ENCODE results near the gene MAZ. TPM values are rescaled to one million over a fixed set of nuclear protein-coding genes. Genes with fewer than 3 reads are reported as not detected.

The MAZ gene
- total RNA-seq, 3 donors from 2014 or later (not counting 1 experiment from before 2014, with no cell fraction given): 234 to 265 (median 252) TPM

DNA sequence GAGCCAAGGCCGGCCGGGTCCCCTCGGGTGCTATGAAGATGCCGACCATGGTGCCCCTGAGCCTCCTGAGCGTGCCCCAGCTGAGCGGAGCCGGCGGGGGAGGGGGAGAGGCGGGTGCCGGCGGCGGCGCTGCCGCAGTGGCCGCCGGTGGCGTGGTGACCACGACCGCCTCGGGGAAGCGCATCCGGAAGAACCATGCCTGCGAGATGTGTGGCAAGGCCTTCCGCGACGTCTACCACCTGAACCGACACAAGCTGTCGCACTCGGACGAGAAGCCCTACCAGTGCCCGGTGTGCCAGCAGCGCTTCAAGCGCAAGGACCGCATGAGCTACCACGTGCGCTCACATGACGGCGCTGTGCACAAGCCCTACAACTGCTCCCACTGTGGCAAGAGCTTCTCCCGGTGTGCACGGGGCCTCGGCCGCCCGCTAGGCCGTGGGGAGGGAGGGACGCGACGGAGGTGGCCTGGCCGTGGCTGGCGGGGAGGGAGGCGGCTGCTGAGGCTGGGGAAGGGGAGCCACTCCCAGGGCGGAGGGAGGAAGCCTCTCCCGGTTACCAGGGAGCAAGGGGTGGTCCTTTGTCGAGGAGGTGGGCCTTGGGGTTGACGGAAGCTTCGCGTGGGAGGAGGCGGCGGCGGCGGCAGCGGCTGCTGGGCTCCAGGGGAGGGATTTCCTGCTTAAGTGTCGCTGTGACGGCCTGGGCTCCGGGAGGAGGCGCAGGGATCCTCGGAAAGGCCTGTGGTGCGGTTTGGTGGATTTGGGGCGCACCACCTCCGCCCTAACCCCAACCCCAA lies 1.3 kb downstream of the MAZ start:
- intact Hi-C loops (cut with micrococcal nuclease): loop anchor here (1.0 to 5.0 kb wide), 4 partner anchors 9 to 565 kb away; partner anchors contain the start of genes MYL11, PAGR1, TAOK2 and TBC1D10B
- ATAC-seq (peak; percentile 36 to 59 (median 57)), DNase-seq (peak; percentile 85 to 96)
- under 1% methylated on average over 69 of the region's 69 CpGs for WGBS (ENCODE audit: insufficient coverage)
- no peaks in the 10 kb centered on the region for H3K36me3 Mint-ChIP-seq
- H3K4me3 Mint-ChIP-seq: peak overlapping the region; percentile 86
- Histone ChIP-seq H3K36me3 (ENCODE audit: control insufficient read depth, insufficient read depth, low read length) (peaks cover 20% of the 10 kb centered on the region), H3K4me3 (ENCODE audit: low read length) (peak overlapping the region; percentile 43), H3K4me1 (ENCODE audit: control insufficient read depth, insufficient read depth, low read length) (peaks cover 65% of the 10 kb centered on the region), H3K9me3 (ENCODE audit: control insufficient read depth, insufficient read depth, low read length) (no peaks in the 10 kb centered on the region), H3K27me3 (ENCODE audit: control insufficient read depth, insufficient read depth, low read length) (no peaks in the 10 kb centered on the region), H3K27ac (ENCODE audit: low read length) (peak overlapping the region; percentile 94)
- TF ChIP-seq, protein P1, sequence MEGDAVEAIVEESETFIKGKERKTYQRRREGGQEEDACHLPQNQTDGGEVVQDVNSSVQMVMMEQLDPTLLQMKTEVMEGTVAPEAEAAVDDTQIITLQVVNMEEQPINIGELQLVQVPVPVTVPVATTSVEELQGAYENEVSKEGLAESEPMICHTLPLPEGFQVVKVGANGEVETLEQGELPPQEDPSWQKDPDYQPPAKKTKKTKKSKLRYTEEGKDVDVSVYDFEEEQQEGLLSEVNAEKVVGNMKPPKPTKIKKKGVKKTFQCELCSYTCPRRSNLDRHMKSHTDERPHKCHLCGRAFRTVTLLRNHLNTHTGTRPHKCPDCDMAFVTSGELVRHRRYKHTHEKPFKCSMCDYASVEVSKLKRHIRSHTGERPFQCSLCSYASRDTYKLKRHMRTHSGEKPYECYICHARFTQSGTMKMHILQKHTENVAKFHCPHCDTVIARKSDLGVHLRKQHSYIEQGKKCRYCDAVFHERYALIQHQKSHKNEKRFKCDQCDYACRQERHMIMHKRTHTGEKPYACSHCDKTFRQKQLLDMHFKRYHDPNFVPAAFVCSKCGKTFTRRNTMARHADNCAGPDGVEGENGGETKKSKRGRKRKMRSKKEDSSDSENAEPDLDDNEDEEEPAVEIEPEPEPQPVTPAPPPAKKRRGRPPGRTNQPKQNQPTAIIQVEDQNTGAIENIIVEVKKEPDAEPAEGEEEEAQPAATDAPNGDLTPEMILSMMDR (IDR thresholded peaks at IDR 0.05): peak; percentile 37
- H3K4me1 Mint-ChIP-seq: peaks cover 45 to 61% of the 10 kb centered on the region in 2 donors
- peak overlapping the region; percentile 93 for H3K27ac Mint-ChIP-seq
- no peaks in the 10 kb centered on the region for H3K9me3 Mint-ChIP-seq
- no peaks in the 10 kb centered on the region for H3K27me3 Mint-ChIP-seq (ENCODE audit: low read depth in 2 of 2)

DNA sequence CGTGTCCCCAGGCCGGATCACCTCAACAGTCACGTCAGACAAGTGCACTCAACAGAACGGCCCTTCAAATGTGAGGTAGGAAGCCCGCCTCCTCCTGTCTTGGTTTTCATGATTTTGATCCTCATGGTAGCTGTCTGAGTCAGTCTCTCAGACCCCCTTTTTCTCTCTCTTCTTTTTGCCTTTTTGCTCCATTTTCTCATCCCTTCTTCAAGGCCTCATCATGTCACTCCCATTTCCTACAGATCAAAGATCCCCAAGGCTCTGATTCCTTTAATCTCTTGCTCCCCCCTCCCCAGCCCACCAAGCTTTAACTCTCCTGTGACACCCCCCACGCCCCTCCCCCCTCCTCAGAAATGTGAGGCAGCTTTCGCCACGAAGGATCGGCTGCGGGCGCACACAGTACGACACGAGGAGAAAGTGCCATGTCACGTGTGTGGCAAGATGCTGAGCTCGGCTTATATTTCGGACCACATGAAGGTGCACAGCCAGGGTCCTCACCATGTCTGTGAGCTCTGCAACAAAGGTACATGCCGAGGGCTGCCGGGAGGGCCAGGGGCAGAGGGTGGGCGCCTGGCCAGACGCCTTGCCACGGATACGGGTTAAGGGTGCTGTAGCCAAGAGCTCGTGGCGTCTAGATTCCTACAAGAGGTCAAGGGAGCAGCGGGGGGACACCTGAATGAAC lies 2.0 kb downstream of the MAZ start:
- Histone ChIP-seq H3K36me3 (ENCODE audit: control insufficient read depth, insufficient read depth, low read length) (peaks cover 20% of the 10 kb centered on the region), H3K27ac (ENCODE audit: low read length) (peak overlapping the region; percentile 94), H3K4me1 (ENCODE audit: control insufficient read depth, insufficient read depth, low read length) (peaks cover 68% of the 10 kb centered on the region), H3K4me3 (ENCODE audit: low read length) (peak overlapping the region; percentile 43), H3K27me3 (ENCODE audit: control insufficient read depth, insufficient read depth, low read length) (no peaks in the 10 kb centered on the region), H3K9me3 (ENCODE audit: control insufficient read depth, insufficient read depth, low read length) (no peaks in the 10 kb centered on the region)
- WGBS (ENCODE audit: insufficient coverage): 46% methylated on average over 25 of the region's 25 CpGs
- TF ChIP-seq, protein P1 (IDR thresholded peaks at IDR 0.05): no peak
- no peaks in the 10 kb centered on the region for H3K27me3 Mint-ChIP-seq (ENCODE audit: low read depth in 2 of 2)
- DNase-seq: peak; percentile 31 to 64
- peak overlapping the region; percentile 86 for H3K4me3 Mint-ChIP-seq
- intact Hi-C loops (cut with micrococcal nuclease): loop anchor here (5.0 kb wide), 3 partner anchors 164 to 564 kb away; partner anchors contain the start of genes MYL11, TAOK2 and TBC1D10B
- H3K4me1 Mint-ChIP-seq: peaks cover 45 to 66% of the 10 kb centered on the region in 2 donors
- H3K27ac Mint-ChIP-seq: peak overlapping the region; percentile 93
- peak in 1 of 3 donors; percentile 1 for ATAC-seq
- no peaks in the 10 kb centered on the region for H3K36me3 Mint-ChIP-seq
- no peaks in the 10 kb centered on the region for H3K9me3 Mint-ChIP-seq

DNA sequence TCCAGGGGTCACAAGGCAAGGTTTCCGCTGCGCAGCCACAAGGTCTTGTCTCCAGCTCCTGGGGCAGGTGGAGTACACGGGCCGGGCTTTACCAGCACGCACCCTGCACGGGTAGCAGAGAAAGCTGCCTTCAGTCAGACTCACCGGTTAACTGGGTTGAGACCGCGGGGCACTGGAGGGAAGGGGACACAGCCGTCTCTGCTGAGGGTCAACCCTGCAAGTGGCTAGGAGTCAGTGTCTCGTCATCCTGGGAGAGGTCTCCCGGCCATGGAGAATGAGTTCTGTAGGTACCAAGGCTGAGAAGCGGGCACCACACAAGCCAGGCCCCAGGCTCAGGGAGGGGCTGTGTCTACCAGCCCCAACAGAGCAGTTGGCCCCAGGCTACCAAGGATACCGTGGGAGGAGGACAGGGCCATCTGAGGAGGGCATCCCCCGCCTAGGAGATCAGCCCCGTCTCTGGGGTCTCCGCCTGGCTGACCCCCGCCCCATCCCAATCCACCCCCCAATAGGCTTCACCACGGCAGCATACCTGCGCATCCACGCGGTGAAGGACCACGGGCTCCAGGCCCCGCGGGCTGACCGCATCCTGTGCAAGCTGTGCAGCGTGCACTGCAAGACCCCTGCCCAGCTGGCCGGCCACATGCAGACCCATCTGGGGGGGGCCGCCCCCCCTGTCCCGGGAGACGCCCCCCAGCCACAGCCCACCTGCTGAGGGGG lies 2.9 kb downstream of the MAZ start:
- WGBS (ENCODE audit: insufficient coverage): 75% methylated on average over 28 of the region's 31 CpGs
- H3K4me3 ChIP-seq (ENCODE audit: low read length): no peak overlapping the region

More for the DNA sequence above, 2.9 kb downstream of the MAZ start:
- H3K27ac ChIP-seq (ENCODE audit: low read length): peak overlapping the region; percentile 94
- DNase-seq (peak in 1 of 2 donors; percentile 24), ATAC-seq (no peak)
- peak overlapping the region; percentile 86 for H3K4me3 Mint-ChIP-seq
- H3K4me1 Mint-ChIP-seq: peaks cover 37 to 64% of the 10 kb centered on the region in 2 donors
- H3K36me3 Mint-ChIP-seq: no peaks in the 10 kb centered on the region
- H3K36me3 ChIP-seq (ENCODE audit: control insufficient read depth, insufficient read depth, low read length): peaks cover 20% of the 10 kb centered on the region
- H3K27me3 ChIP-seq (ENCODE audit: control insufficient read depth, insufficient read depth, low read length): no peaks in the 10 kb centered on the region
- H3K27me3 Mint-ChIP-seq (ENCODE audit: low read depth in 2 of 2): no peaks in the 10 kb centered on the region
- no peaks in the 10 kb centered on the region for H3K9me3 ChIP-seq (ENCODE audit: control insufficient read depth, insufficient read depth, low read length)
- peak overlapping the region; percentile 93 for H3K27ac Mint-ChIP-seq
- no peaks in the 10 kb centered on the region for H3K9me3 Mint-ChIP-seq
- peaks cover 63% of the 10 kb centered on the region for H3K4me1 ChIP-seq (ENCODE audit: control insufficient read depth, insufficient read depth, low read length)
- TF ChIP-seq, protein P1 (IDR thresholded peaks at IDR 0.05): no peak
- intact Hi-C loops (cut with micrococcal nuclease): loop anchor here (5.0 kb wide), 3 partner anchors 163 to 563 kb away; partner anchors contain the start of genes MYL11, TAOK2 and TBC1D10B

Measured in natural killer cell (primary cell).